GM12878 (cell line): ENCODE data around the gene CRX. TPM values are rescaled to one million over a fixed set of nuclear protein-coding genes. Genes with fewer than 3 reads are reported as not detected.
A peak's percentile ranks its signal among the peaks of the same experiment; 100 is the strongest.

Source experiments
- ATAC-seq: fragments of 200-7000 bp; cut with Tn5 transposase; 3 replicates; pipeline ENCODE4 v1.9.1; 2020; ENCODE audit warnings: mild to moderate bottlenecking, moderate library complexity
- BruUV-seq: library from RNA; stranded (reverse); fragments of 400-500 nt; replicated peaks from 2 replicates; lab custom pipeline; 2021; lab: Mats Ljungman, UMichigan
- CTCF ChIA-PET: fragments of 300-600 bp; sonication (Branson Sonifier 250); formaldehyde crosslinking; extraction: SDS; loops from one replicate; lab custom pipeline; 2021; ENCODE audit warnings: inconsistent platforms; lab: Yijun Ruan, JAX
- POLR2A ChIA-PET: fragments of 350-600 bp; formaldehyde crosslinking; extraction: SDS; loops from one replicate; lab custom pipeline; 2021; ENCODE audit warnings: inconsistent platforms; lab: Charles Lee
- RAD21 ChIA-PET: fragments of 300-600 bp; sonication (Branson Sonifier 250); formaldehyde crosslinking; loops from one replicate; lab custom pipeline; 2023; ENCODE audit warnings: antibody characterized with exemption; ENCODE audit not compliant: unreplicated experiment; lab: Charles Lee
- SMC1A ChIA-PET: fragments of 300-600 bp; sonication (Branson Sonifier 250); formaldehyde crosslinking; loops from one replicate; lab custom pipeline; 2023; ENCODE audit not compliant: unreplicated experiment, uncharacterized antibody; lab: Charles Lee
- DNase-seq: peaks from one replicate; pipeline ENCODE4 v3.0.0-alpha.2; 2011; ENCODE audit warnings: low read depth, low spot score
- FAIRE-seq: peaks from 3 replicates; lab custom pipeline; 2011; peaks lifted over from hg19 to GRCh38; lab: Jason Lieb, UNC
- H2AFZ ChIP-seq: 2 replicates; pipeline ENCODE4 v1.6.0; 2011; ENCODE audit warnings: low read depth, low read length, control low read depth; ENCODE audit not compliant: control insufficient read depth
- H3K27ac ChIP-seq: 2 replicates; pipeline ENCODE4 v1.5.1; 2011; ENCODE audit warnings: control low read depth; ENCODE audit not compliant: control insufficient read depth, insufficient read depth
- H3K27me3 ChIP-seq, 2 experiments: replicated peaks in 1 of 2; 2 replicates each; pipeline versions ENCODE4 v1.6.0 to v1.6.1; 2011; ENCODE audit warnings: low read length in 1 of 2; ENCODE audit not compliant: control insufficient read depth in 2 of 2, insufficient read depth in 2 of 2
- H3K36me3 ChIP-seq, 2 experiments: 2 replicates each; pipeline ENCODE4 v1.5.1; 2011; ENCODE audit warnings: low read length in 1 of 2; ENCODE audit not compliant: control insufficient read depth in 2 of 2, insufficient read depth in 2 of 2
- H3K4me1 ChIP-seq: 2 replicates; pipeline ENCODE4 v1.6.1; 2011; ENCODE audit warnings: mild to moderate bottlenecking, low read length, moderate library complexity, mixed read lengths; ENCODE audit not compliant: control insufficient read depth, insufficient read depth
- H3K4me2 ChIP-seq: 2 replicates; pipeline ENCODE4 v1.6.0; 2011; ENCODE audit warnings: control low read depth; ENCODE audit not compliant: control insufficient read depth, insufficient read depth
- H3K4me3 ChIP-seq: fragments of 200-600 bp; sonication (generic); 2 replicates; pipeline ENCODE4 v1.5.1; 2016
- H3K79me2 ChIP-seq: 2 replicates; pipeline ENCODE4 v1.6.0; 2011; ENCODE audit warnings: low read length; ENCODE audit not compliant: control insufficient read depth, insufficient read depth
- H3K9ac ChIP-seq: 2 replicates; pipeline ENCODE4 v1.8.0; 2011; ENCODE audit warnings: low read length, control low read depth, mixed read lengths; ENCODE audit not compliant: control insufficient read depth, insufficient read depth
- H3K9me3 ChIP-seq: replicated peaks from 3 replicates; pipeline ENCODE4 v1.5.1; 2011; ENCODE audit warnings: mild to moderate bottlenecking, low read length; ENCODE audit not compliant: control insufficient read depth, insufficient read depth
- H4K20me1 ChIP-seq: 2 replicates; pipeline ENCODE4 v1.6.0; 2011; ENCODE audit not compliant: control insufficient read depth, insufficient read depth
- BCL11A ChIP-seq: IDR thresholded peaks from 2 replicates; pipeline ENCODE4 v1.6.1; 2011; ENCODE audit warnings: low read depth, low read length
- CHD2 ChIP-seq: IDR thresholded peaks from 2 replicates; pipeline ENCODE4 v1.6.1; 2011; ENCODE audit warnings: low read depth, low read length, improper control_type of control experiment, borderline replicate concordance
- ETV6 ChIP-seq, 2 experiments: fragments of 450-650 bp in 1 of 2; IDR thresholded peaks in 1 of 2; conservative IDR thresholded peaks in 1 of 2; 2 replicates each; pipeline ENCODE4 v1.6.1; 2014; ENCODE audit warnings: antibody characterized with exemption in 1 of 2, borderline replicate concordance in 1 of 2, low read depth in 1 of 2, mild to moderate bottlenecking in 1 of 2, moderate library complexity in 1 of 2
- NR2C2 ChIP-seq: IDR thresholded peaks from 2 replicates; pipeline ENCODE4 v1.6.1; 2011; ENCODE audit warnings: borderline replicate concordance, low read depth; ENCODE audit not compliant: control insufficient read depth, insufficient read length
- ZNF274 ChIP-seq: IDR thresholded peaks from one replicate; pipeline ENCODE4 v1.8.0; 2011; ENCODE audit not compliant: insufficient read length, insufficient read depth
- WGBS: methylation state at CpG from one replicate; pipeline ENCODE4 v1.1.6; 2016; ENCODE audit warnings: low lambda C conversion rate; ENCODE audit not compliant: insufficient replicate concordance, insufficient coverage; ENCODE audit errors: missing lambda C conversion rate; 5-methylcytosine and 5-hydroxymethylcytosine counted together
- in situ Hi-C: fragments of 300-500 bp; cut with MboI; formaldehyde crosslinking; loops from 9 replicates; pipeline ENCODE4 v1.14.3; 2018; ENCODE audit warnings: mixed read lengths
- intact Hi-C: fragments of 100-400 bp; cut with micrococcal nuclease; formaldehyde crosslinking; loops from one replicate; pipeline ENCODE4 v1.14.2; 2022; ENCODE audit not compliant: unreplicated experiment
- polyA plus RNA-seq, 11 experiments: library from polyadenylated mRNA; depleted of rRNA in 4 of 11; unstranded in 6 of 11; stranded (reverse) in 5 of 11; fragments of >200 nt; fragmentation: Nextera tagmentation in 4 of 11; fragmentation: Illumina TruSeq in 1 of 11; extraction: Ambion mirVana in 4 of 11; extraction: Trizol in 1 of 11; gene quantifications; 1 replicate in 1 of 11; 2 replicates in 10 of 11; pipeline versions ENCODE4 v1.2.1 to v1.2.3, GENCODE V29; 2011 to 2016; ENCODE audit warnings: inconsistent platforms in 2 of 11, missing spikeins in 2 of 11, low read depth in 1 of 11
- total RNA-seq, 4 experiments: library from RNA; depleted of rRNA in 3 of 4; stranded (reverse); fragments of >200 nt in 3 of 4; fragmentation: Illumina TruSeq in 1 of 4; extraction: Trizol in 1 of 4; gene quantifications; 2 replicates each; pipeline versions ENCODE4 v1.2.1 to v1.2.3, GENCODE V29; 2013 to 2021
- TF ChIP-seq, protein P1 (sequence below), 3 experiments: IDR thresholded peaks in 2 of 3; conservative IDR thresholded peaks in 1 of 3; 2 replicates each; pipeline ENCODE4 v1.5.1; 2011; ENCODE audit warnings: low read depth in 3 of 3, low read length in 3 of 3, mild to moderate bottlenecking in 3 of 3, control low read depth in 2 of 3, moderate library complexity in 2 of 3, inconsistent platforms in 1 of 3, mixed read lengths in 1 of 3; ENCODE audit not compliant: control insufficient read depth in 2 of 3, insufficient read depth in 1 of 3; ENCODE audit errors: extremely low read depth in 1 of 3
- TF ChIP-seq, protein P2 (sequence below): IDR thresholded peaks from 2 replicates; pipeline ENCODE4 v1.6.1; 2012; ENCODE audit warnings: low read depth, low read length, improper control_type of control experiment
- TF ChIP-seq, protein P3 (sequence below): fragments of 450-650 bp; IDR thresholded peaks from 2 replicates; pipeline ENCODE4 v1.6.1; 2017; ENCODE audit warnings: mild to moderate bottlenecking, moderate library complexity

The CRX gene
- total and polyA plus RNA-seq, 10 of the 15 experiments (the other 5 are each of a cell fraction or from before 2014, with no cell fraction given): not detected

DNA sequence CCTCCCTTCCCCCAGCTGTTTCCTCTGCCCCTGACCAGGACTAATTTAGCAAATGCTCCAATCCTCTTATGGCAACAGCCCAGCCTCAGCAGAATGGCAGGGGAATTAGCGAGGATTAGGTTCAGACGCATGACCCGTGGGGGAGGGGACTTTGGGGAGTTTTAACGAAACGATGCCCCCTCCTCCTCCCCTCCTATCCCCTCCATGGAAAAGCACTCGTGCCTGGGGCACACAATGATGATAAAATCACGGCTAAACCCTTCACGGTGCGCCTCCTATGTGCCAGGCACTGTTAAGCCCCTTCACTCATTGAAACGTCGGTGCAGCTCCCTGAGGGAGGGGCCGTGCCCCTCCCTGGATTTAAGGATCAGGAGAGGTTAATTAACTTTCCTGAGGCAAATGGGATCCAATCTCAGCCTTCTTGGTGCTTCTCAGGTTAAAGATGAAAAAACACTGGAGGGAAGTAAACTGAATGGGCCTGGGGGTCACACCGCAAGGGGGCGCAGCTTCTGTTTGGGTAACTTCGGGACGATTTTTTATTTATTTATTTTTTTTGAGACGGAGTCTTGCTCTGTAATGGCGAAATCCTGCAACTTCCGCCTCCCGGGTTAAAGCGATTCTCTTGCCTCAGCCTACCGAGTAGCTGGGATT is 27.2 kb downstream of the CRX start:
- intact Hi-C loops (no loop called here), in situ Hi-C loops (no loop called here)
- ChIA-PET SMC1A (no interaction called here), RAD21 (no interaction called here), POLR2A (interaction anchor here (0.6 kb wide), 1 partner anchor 8 kb away, joined by 5 read pairs; no protein-coding TSS in a partner anchor), CTCF (interaction anchor here (1.2 to 2.2 kb wide), 2 partner anchors 14 to 28 kb away, joined by 4 to 6 read pairs; partner anchors contain the start of gene CRX)
- H3K4me2 ChIP-seq: no peak overlapping the region
- WGBS: 32% methylated on average over 22 of the region's 22 CpGs
- no peaks in the 10 kb centered on the region for H3K27me3 ChIP-seq
- no peak overlapping the region for H3K4me3 ChIP-seq
- no peaks in the 10 kb centered on the region for H3K36me3 ChIP-seq
- no peaks in the 10 kb centered on the region for H4K20me1 ChIP-seq
- DNase-seq (no peak), FAIRE-seq (no peak), ATAC-seq (no peak)
- H3K27ac ChIP-seq: no peak overlapping the region
- BruUV-seq: no TSS peak
- H3K9ac ChIP-seq: no peak overlapping the region
- H3K9me3 ChIP-seq: no peaks in the 10 kb centered on the region
- H3K4me1 ChIP-seq: no peaks in the 10 kb centered on the region
- H3K79me2 ChIP-seq: no peaks in the 10 kb centered on the region
- TF ChIP-seq ZNF274 (no peak), NR2C2 (no peak)
- TF ChIP-seq, protein P1, sequence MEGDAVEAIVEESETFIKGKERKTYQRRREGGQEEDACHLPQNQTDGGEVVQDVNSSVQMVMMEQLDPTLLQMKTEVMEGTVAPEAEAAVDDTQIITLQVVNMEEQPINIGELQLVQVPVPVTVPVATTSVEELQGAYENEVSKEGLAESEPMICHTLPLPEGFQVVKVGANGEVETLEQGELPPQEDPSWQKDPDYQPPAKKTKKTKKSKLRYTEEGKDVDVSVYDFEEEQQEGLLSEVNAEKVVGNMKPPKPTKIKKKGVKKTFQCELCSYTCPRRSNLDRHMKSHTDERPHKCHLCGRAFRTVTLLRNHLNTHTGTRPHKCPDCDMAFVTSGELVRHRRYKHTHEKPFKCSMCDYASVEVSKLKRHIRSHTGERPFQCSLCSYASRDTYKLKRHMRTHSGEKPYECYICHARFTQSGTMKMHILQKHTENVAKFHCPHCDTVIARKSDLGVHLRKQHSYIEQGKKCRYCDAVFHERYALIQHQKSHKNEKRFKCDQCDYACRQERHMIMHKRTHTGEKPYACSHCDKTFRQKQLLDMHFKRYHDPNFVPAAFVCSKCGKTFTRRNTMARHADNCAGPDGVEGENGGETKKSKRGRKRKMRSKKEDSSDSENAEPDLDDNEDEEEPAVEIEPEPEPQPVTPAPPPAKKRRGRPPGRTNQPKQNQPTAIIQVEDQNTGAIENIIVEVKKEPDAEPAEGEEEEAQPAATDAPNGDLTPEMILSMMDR (IDR thresholded peaks at IDR 0.05 in 2 of 3, conservative IDR thresholded peaks at IDR 0.05 in 1 of 3; ENCODE audit: control insufficient read depth in 2 of 3, extremely low read depth in 1 of 3, insufficient read depth in 1 of 3, low read depth in 3 of 3, low read length in 3 of 3): peak in 2 of 3 experiments; percentile 20 to 31; a peak in 1 of 6 replicates
- H2AFZ ChIP-seq: no peak overlapping the region

DNA sequence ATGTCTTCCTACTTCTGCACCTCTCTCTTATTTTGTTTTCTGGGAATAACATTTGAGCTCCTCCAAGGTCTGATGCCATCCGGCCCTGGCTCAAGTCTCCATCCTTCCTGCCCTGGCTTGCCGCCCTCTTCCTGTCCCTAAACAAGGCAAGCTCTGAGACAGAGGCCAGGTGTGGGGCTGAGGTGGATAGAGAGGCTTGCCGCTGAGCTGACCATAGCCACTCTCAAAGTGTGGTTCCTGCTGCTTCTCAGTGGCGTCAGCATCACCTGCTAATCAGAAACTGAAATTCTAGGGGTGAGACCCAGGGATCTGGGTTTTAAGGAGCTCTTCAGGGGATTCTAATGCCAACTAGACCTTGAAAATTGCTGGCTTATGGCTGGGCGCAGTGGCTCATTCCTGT is 31.3 kb downstream of the CRX start:
- ChIA-PET SMC1A (no interaction called here), RAD21 (no interaction called here), CTCF (interaction anchor here (1.1 to 1.4 kb wide), 2 partner anchors 12 to 16 kb away, joined by 4 to 5 read pairs; no protein-coding TSS in a partner anchor), POLR2A (no interaction called here)
- Histone ChIP-seq H3K79me2 (no peaks in the 10 kb centered on the region), H2AFZ (no peak overlapping the region), H4K20me1 (no peaks in the 10 kb centered on the region), H3K9me3 (no peaks in the 10 kb centered on the region), H3K4me1 (no peaks in the 10 kb centered on the region), H3K4me2 (no peak overlapping the region), H3K27me3 (no peaks in the 10 kb centered on the region), H3K9ac (no peak overlapping the region), H3K4me3 (no peak overlapping the region), H3K36me3 (no peaks in the 10 kb centered on the region), H3K27ac (no peak overlapping the region)
- no peak for ATAC-seq
- DNase-seq: no peak
- no TSS peak for BruUV-seq
- FAIRE-seq: no peak
- in situ Hi-C loops: loop anchor here (25.0 kb wide), 1 partner anchor 709 kb away; the partner anchor contains the start of gene SULT2B1
- 43% methylated on average over 5 of the region's 5 CpGs for WGBS
- intact Hi-C loops: no loop called here
- TF ChIP-seq BCL11A (no peak), CHD2 (no peak), ETV6 (conservative IDR thresholded peaks at IDR 0.05 in 1 of 2, IDR thresholded peaks at IDR 0.05 in 1 of 2; ENCODE audit: borderline replicate concordance in 1 of 2, low read depth in 1 of 2) (no peak)
- TF ChIP-seq, protein P2, sequence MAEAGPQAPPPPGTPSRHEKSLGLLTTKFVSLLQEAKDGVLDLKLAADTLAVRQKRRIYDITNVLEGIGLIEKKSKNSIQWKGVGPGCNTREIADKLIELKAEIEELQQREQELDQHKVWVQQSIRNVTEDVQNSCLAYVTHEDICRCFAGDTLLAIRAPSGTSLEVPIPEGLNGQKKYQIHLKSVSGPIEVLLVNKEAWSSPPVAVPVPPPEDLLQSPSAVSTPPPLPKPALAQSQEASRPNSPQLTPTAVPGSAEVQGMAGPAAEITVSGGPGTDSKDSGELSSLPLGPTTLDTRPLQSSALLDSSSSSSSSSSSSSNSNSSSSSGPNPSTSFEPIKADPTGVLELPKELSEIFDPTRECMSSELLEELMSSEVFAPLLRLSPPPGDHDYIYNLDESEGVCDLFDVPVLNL: no peak
- TF ChIP-seq, protein P3, sequence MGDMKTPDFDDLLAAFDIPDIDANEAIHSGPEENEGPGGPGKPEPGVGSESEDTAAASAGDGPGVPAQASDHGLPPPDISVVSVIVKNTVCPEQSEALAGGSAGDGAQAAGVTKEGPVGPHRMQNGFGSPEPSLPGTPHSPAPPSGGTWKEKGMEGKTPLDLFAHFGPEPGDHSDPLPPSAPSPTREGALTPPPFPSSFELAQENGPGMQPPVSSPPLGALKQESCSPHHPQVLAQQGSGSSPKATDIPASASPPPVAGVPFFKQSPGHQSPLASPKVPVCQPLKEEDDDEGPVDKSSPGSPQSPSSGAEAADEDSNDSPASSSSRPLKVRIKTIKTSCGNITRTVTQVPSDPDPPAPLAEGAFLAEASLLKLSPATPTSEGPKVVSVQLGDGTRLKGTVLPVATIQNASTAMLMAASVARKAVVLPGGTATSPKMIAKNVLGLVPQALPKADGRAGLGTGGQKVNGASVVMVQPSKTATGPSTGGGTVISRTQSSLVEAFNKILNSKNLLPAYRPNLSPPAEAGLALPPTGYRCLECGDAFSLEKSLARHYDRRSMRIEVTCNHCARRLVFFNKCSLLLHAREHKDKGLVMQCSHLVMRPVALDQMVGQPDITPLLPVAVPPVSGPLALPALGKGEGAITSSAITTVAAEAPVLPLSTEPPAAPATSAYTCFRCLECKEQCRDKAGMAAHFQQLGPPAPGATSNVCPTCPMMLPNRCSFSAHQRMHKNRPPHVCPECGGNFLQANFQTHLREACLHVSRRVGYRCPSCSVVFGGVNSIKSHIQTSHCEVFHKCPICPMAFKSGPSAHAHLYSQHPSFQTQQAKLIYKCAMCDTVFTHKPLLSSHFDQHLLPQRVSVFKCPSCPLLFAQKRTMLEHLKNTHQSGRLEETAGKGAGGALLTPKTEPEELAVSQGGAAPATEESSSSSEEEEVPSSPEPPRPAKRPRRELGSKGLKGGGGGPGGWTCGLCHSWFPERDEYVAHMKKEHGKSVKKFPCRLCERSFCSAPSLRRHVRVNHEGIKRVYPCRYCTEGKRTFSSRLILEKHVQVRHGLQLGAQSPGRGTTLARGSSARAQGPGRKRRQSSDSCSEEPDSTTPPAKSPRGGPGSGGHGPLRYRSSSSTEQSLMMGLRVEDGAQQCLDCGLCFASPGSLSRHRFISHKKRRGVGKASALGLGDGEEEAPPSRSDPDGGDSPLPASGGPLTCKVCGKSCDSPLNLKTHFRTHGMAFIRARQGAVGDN: no peak
